Naive thymus-derived CD4-positive, alpha-beta T cell (primary cell): Measurements from ENCODE around the gene ZNF98. TPM values are rescaled to one million over a fixed set of nuclear protein-coding genes. Genes with fewer than 3 reads are reported as not detected.

ENCODE experiments used
- ATAC-seq: fragments of 150-1000 bp; cut with Tn5 transposase; 2 replicates; pipeline ENCODE4 v1.10.0; 2021; ENCODE audit warnings: mild to moderate bottlenecking, moderate library complexity
- CTCF ChIA-PET: fragments of 350-600 bp; sonication (Branson Sonifier 250); formaldehyde crosslinking; loops from one replicate; lab custom pipeline; 2021; ENCODE audit warnings: antibody characterized with exemption; lab: Charles Lee
- POLR2A ChIA-PET: fragments of 350-600 bp; sonication (Branson Sonifier 250); formaldehyde crosslinking; loops from one replicate; lab custom pipeline; 2021; ENCODE audit warnings: antibody characterized with exemption, inconsistent platforms; lab: Charles Lee
- DNase-seq, 9 donors: peaks; one replicate each; pipeline versions ENCODE4 v3.0.0 to v3.0.0-alpha.2; 2020 to 2022; ENCODE audit warnings: mixed read lengths in 1 of 9
- H3K27ac ChIP-seq: one replicate; pipeline ENCODE4 v1.7.0; 2013; ENCODE audit warnings: mild to moderate bottlenecking, low read depth, low read length, moderate library complexity
- H3K27me3 ChIP-seq, 2 donors: one replicate each; pipeline ENCODE4 v1.7.0; 2013; ENCODE audit warnings: low read length in 2 of 2, mild to moderate bottlenecking in 2 of 2, moderate library complexity in 2 of 2; ENCODE audit not compliant: control insufficient read depth in 2 of 2, insufficient read depth in 2 of 2
- H3K36me3 ChIP-seq, 3 experiments: 1 replicate in 2 of 3; 2 replicates in 1 of 3; pipeline ENCODE4 v1.7.0; 2013; ENCODE audit warnings: low read length in 3 of 3, mild to moderate bottlenecking in 3 of 3, moderate library complexity in 1 of 3; ENCODE audit not compliant: insufficient read depth in 3 of 3, control insufficient read depth in 2 of 3
- H3K4me1 ChIP-seq, 2 donors: one replicate each; pipeline ENCODE4 v1.7.0; 2013; ENCODE audit warnings: low read length in 2 of 2, mild to moderate bottlenecking in 2 of 2, moderate library complexity in 1 of 2; ENCODE audit not compliant: control insufficient read depth in 2 of 2, insufficient read depth in 2 of 2
- H3K4me3 ChIP-seq: 2 replicates; pipeline ENCODE4 v1.7.0; 2013; ENCODE audit warnings: mild to moderate bottlenecking, low read length
- H3K9me3 ChIP-seq, 3 experiments: 1 replicate in 2 of 3; 2 replicates in 1 of 3; pipeline ENCODE4 v1.7.0; 2013; ENCODE audit warnings: low read length in 3 of 3; ENCODE audit not compliant: control insufficient read depth in 2 of 3
- H3K27ac Mint-ChIP-seq, 9 donors: one replicate each; pipeline ENCODE4 v1.8.0; 2020 to 2022; ENCODE audit warnings: mixed read lengths in 9 of 9, mild to moderate bottlenecking in 8 of 9, moderate library complexity in 5 of 9, inconsistent platforms in 2 of 9
- H3K27me3 Mint-ChIP-seq, 5 donors: one replicate each; pipeline ENCODE4 v1.8.0; 2021 to 2022; ENCODE audit warnings: mixed read lengths in 5 of 5, mild to moderate bottlenecking in 1 of 5
- H3K36me3 Mint-ChIP-seq, 5 donors: one replicate each; pipeline ENCODE4 v1.8.0; 2020 to 2022; ENCODE audit warnings: mixed read lengths in 5 of 5, mild to moderate bottlenecking in 3 of 5, inconsistent platforms in 1 of 5
- H3K4me1 Mint-ChIP-seq, 7 donors: one replicate each; pipeline ENCODE4 v1.8.0; 2020 to 2022; ENCODE audit warnings: mixed read lengths in 7 of 7, mild to moderate bottlenecking in 3 of 7, inconsistent platforms in 1 of 7
- H3K4me3 Mint-ChIP-seq, 10 donors: one replicate each; pipeline ENCODE4 v1.8.0; 2020 to 2022; ENCODE audit warnings: mild to moderate bottlenecking in 10 of 10, mixed read lengths in 10 of 10, moderate library complexity in 6 of 10, inconsistent platforms in 2 of 10
- H3K9me3 Mint-ChIP-seq, 11 donors: one replicate each; pipeline ENCODE4 v1.8.0; 2020 to 2022; ENCODE audit warnings: mixed read lengths in 11 of 11, mild to moderate bottlenecking in 4 of 11, inconsistent platforms in 1 of 11, moderate library complexity in 1 of 11
- intact Hi-C, 2 donors: fragments of 100-400 bp; cut with micrococcal nuclease; formaldehyde crosslinking; loops; one replicate each; pipeline ENCODE4 v1.15.1; 2023
- polyA plus RNA-seq, 2 donors: library from polyadenylated mRNA; unstranded; fragments of 300-500 nt; fragmentation: Illumina TruSeq; gene quantifications; one replicate each; pipeline ENCODE4 v1.2.3, GENCODE V29; 2021
- total RNA-seq, 6 experiments: library from RNA in 5 of 6; stranded (reverse) in 5 of 6; gene quantifications; 1 replicate in 5 of 6; 2 replicates in 1 of 6; pipeline ENCODE4 v1.2.3 and lab custom pipeline; 2021 to 2026

Gene ZNF98
- total RNA-seq (not detected), polyA plus RNA-seq (not detected), total RNA-seq (lab: John Stamatoyannopoulos, UW) (not detected)

DNA sequence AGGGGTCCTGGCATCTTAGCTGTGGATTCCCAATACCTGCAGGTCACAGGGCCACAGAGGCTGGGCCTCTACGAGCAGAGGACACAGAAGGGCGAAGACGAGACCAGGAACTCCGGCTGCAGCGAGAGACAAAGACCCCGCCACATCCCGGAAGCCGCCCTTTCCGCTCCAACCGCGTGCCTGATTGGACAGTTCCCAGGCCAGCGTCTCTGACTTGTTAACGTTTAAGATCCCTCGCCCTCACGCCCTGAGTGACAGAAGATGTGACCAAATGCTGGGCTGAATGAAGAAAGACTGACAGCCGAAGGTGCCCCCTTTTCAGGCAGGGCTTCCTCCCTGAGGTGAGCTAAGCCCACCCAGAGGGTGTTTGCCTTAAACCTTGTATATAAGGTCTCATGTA lies at the start of gene ZNF98:
Gene ZNF98, minus strand, starts transcription at position 136 of the 400 bp plus-strand sequence. Its CDS starts 122 bp downstream, at position 14.
- Histone ChIP-seq H3K27me3 (no peaks in the 10 kb centered on the region), H3K36me3 (no peaks in the 10 kb centered on the region), H3K27ac (no peak within 1 kb of the TSS), H3K4me3 (no peak within 1 kb of the TSS), H3K9me3 (peaks cover 0 to 21% (median 0%) of the 10 kb centered on the region in 3 experiments), H3K4me1 (no peaks in the 10 kb centered on the region)
- H3K4me3 Mint-ChIP-seq, result peak within 1 kb of the TSS in 2 of 10 donors; percentile 21 to 47
- ChIA-PET POLR2A (no interaction called here), CTCF (no interaction called here)
- no peak within 1 kb of the TSS for H3K27ac Mint-ChIP-seq
- intact Hi-C loops, result no loop called here
- peaks cover 3 to 85% (median 22%) of the 10 kb centered on the region in 11 donors for H3K9me3 Mint-ChIP-seq
- H3K36me3 Mint-ChIP-seq, result peaks cover 0 to 8% (median 0%) of the 10 kb centered on the region in 5 donors
- DNase-seq (no peak), ATAC-seq (no peak)
- peaks cover 0 to 4% (median 0%) of the 10 kb centered on the region in 5 donors for H3K27me3 Mint-ChIP-seq
- H3K4me1 Mint-ChIP-seq, result no peaks in the 10 kb centered on the region

DNA sequence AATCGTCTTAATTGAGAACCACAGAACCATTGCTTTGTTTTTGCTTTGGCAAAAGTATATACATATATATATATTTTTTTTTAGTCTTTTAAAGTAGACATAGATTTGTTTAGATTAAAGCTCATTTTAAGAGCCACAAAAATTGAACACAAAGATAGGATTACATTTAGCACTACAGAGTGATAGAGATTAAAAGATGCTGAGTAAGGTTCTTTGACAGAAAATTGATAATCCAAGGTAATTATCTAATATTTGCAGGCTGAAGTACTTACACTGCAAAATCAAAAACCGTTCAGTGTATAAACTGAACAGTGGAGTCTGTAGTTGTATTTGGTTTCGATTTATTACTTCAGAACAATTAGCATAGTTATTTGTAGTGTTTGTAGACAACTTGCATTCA lies 24.5 kb upstream of the ZNF98 start:
- H3K27me3 ChIP-seq, result no peaks in the 10 kb centered on the region
- no peaks in the 10 kb centered on the region for H3K36me3 ChIP-seq
- ATAC-seq (no peak), DNase-seq (no peak)
- peaks cover 6 to 80% (median 31%) of the 10 kb centered on the region in 11 donors for H3K9me3 Mint-ChIP-seq
- no peaks in the 10 kb centered on the region for H3K27me3 Mint-ChIP-seq
- intact Hi-C loops, result no loop called here
- H3K4me3 Mint-ChIP-seq, result no peak overlapping the region
- no peaks in the 10 kb centered on the region for H3K4me1 ChIP-seq
- no peak overlapping the region for H3K27ac ChIP-seq
- H3K27ac Mint-ChIP-seq, result no peak overlapping the region
- no peak overlapping the region for H3K4me3 ChIP-seq
- no peaks in the 10 kb centered on the region for H3K4me1 Mint-ChIP-seq
- peaks cover 0 to 9% (median 3%) of the 10 kb centered on the region in 5 donors for H3K36me3 Mint-ChIP-seq
- peaks cover 0 to 20% (median 0%) of the 10 kb centered on the region in 3 experiments for H3K9me3 ChIP-seq
- ChIA-PET CTCF (no interaction called here), POLR2A (no interaction called here)

DNA sequence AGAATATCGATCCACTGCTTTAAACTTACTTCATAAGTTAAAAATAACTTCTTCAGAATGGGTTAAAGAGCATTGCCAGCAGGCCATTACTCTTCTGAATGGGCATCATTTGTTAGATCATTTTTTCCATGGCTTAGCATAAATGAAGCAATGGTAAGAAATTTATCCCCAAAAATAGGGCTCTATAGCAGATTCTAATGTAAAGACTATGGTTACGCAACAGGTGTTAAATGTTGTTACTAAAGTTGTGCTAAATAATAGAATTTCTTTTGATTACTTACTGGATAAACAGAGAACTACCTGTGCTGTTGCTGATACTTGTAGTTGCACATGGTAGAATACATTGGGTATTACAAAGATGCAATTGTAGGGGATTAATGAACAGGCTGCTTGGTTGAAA lies 15.9 kb upstream of the ZNF98 start:
- CTCF ChIA-PET, result no interaction called here
- peaks cover 0 to 76% (median 23%) of the 10 kb centered on the region in 11 donors for H3K9me3 Mint-ChIP-seq
- H3K9me3 ChIP-seq, result peaks cover 0 to 17% (median 0%) of the 10 kb centered on the region in 3 experiments

DNA sequence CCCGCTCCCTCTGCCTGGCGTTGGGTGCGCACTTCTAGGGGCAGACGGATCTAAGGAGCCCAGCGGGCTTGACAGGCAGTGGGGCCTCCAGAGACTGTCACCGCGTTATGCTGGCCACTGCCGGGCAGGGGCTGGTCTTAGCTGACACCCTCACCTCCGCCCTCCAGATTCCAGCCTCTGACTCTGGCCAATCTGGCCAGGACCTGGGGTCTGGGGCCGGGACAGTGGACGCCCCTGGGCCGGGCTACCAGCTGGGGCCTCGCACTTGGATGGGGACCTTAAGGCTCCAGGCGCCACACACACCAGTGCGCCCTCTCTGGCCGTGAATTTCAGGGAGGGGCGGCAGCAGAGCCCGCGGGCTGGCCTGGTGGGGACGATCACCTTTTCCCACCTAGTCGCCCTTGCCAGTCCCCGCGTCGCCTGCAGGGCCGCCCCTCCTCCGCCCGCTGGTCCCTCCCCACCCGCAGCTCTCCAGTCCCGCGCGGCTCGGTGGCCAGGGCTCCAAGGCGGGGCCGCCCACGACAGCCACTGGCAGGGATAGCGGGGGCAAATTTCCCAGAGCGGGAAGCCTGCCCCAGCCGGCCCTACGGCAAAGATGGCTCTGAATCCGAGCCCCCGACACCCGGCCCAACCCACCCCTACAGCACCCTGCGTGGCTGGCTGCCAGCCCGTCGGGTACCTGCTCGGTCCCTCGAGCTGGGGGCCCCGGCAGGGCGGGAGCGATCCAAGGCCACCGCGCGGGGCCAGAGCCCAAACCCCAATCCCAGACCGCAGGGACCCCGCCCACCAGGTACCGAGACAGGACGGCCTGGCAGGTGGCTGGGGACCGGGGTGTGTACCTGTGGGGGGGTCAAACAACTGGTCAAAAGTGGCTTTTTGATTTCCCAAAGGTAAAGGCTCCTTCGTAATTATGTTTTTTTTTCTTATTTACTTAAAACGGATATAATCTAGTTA lies 6.1 kb upstream of the ZNF98 start:
- no peak overlapping the region for H3K27ac Mint-ChIP-seq
- H3K36me3 Mint-ChIP-seq, result peaks cover 0 to 4% (median 4%) of the 10 kb centered on the region in 5 donors
- no peak for ATAC-seq
- peaks cover 0 to 13% (median 0%) of the 10 kb centered on the region in 5 donors for H3K27me3 Mint-ChIP-seq
- no peaks in the 10 kb centered on the region for H3K4me1 ChIP-seq
- POLR2A ChIA-PET, result no interaction called here
- H3K4me3 Mint-ChIP-seq, result no peak overlapping the region
- no peaks in the 10 kb centered on the region for H3K36me3 ChIP-seq
- H3K27me3 ChIP-seq, result no peaks in the 10 kb centered on the region
- no peaks in the 10 kb centered on the region for H3K4me1 Mint-ChIP-seq
- peaks cover 0 to 19% (median 0%) of the 10 kb centered on the region in 3 experiments for H3K9me3 ChIP-seq
- no peak overlapping the region for H3K27ac ChIP-seq
- CTCF ChIA-PET, result no interaction called here
- no peak for DNase-seq
- H3K4me3 ChIP-seq, result no peak overlapping the region
- H3K9me3 Mint-ChIP-seq, result peaks cover 3 to 65% (median 22%) of the 10 kb centered on the region in 11 donors
- intact Hi-C loops, result no loop called here

More for the DNA sequence above, 15.9 kb upstream of the ZNF98 start:
- H3K36me3 ChIP-seq, result no peaks in the 10 kb centered on the region
- H3K27ac ChIP-seq, result no peak overlapping the region
- no peaks in the 10 kb centered on the region for H3K4me1 ChIP-seq
- intact Hi-C loops, result no loop called here
- H3K27me3 Mint-ChIP-seq, result no peaks in the 10 kb centered on the region
- no peak overlapping the region for H3K4me3 ChIP-seq
- ATAC-seq (no peak), DNase-seq (no peak)
- H3K4me1 Mint-ChIP-seq, result no peaks in the 10 kb centered on the region
- H3K27ac Mint-ChIP-seq, result no peak overlapping the region
- H3K4me3 Mint-ChIP-seq, result no peak overlapping the region
- H3K27me3 ChIP-seq, result no peaks in the 10 kb centered on the region
- POLR2A ChIA-PET, result no interaction called here
- H3K36me3 Mint-ChIP-seq, result peaks cover 0 to 4% (median 0%) of the 10 kb centered on the region in 5 donors

DNA sequence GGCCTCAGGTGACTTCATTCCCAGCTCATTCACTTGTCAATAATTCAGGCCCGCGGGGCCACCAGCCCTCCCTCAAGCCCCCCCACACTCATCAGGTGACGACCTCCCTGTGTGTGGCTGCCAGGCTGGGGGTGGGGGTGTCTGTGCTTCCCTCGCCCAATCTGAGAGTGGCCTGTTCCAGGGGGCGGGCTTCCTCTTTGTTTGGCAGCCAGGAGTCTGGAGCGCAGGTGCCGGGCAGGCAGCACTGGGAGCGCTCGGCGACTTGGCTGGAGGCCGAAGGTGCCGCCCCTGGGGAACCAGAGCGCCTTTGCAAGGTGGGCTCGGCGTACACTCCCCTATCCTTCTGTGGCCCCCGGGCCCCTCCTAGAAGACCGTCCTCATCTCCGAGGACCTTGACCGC lies 5.4 kb upstream of the ZNF98 start:
- H3K4me3 ChIP-seq, result no peak overlapping the region
- intact Hi-C loops, result no loop called here
- Mint-ChIP-seq H3K27ac (no peak overlapping the region), H3K4me1 (no peaks in the 10 kb centered on the region), H3K4me3 (no peak overlapping the region), H3K36me3 (peaks cover 0 to 4% (median 4%) of the 10 kb centered on the region in 5 donors), H3K9me3 (peaks cover 3 to 68% (median 22%) of the 10 kb centered on the region in 11 donors), H3K27me3 (peaks cover 0 to 13% (median 0%) of the 10 kb centered on the region in 5 donors)
- no peaks in the 10 kb centered on the region for H3K27me3 ChIP-seq
- no peak for DNase-seq
- ChIA-PET POLR2A (no interaction called here), CTCF (no interaction called here)
- H3K9me3 ChIP-seq, result peaks cover 0 to 23% (median 0%) of the 10 kb centered on the region in 3 experiments
- no peaks in the 10 kb centered on the region for H3K4me1 ChIP-seq
- no peak for ATAC-seq
- H3K27ac ChIP-seq, result no peak overlapping the region
- no peaks in the 10 kb centered on the region for H3K36me3 ChIP-seq

DNA sequence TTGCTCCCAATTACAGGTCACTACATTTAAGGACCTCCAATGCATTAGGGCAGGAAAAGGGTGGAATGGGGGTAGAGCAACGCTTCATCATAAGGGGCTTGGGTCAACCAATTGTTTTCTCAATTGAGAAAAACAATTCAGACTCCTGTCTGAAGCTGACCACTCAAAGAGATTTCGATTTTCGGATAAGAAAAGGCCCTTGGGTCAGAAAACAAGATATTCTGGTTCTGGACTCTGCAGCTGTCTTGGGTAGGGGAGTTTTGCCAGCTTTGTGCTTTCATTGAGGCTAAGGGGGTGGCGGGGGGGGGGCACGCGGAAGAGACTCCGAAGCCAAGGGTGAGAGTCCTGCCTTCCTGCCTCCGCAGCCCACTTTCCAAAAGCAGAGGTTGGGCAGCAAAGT lies 4.8 kb upstream of the ZNF98 start:
- Mint-ChIP-seq H3K4me3 (no peak overlapping the region), H3K27me3 (peaks cover 0 to 13% (median 0%) of the 10 kb centered on the region in 5 donors), H3K4me1 (no peaks in the 10 kb centered on the region), H3K36me3 (peaks cover 0 to 4% (median 4%) of the 10 kb centered on the region in 5 donors), H3K27ac (no peak overlapping the region), H3K9me3 (peaks cover 3 to 68% (median 26%) of the 10 kb centered on the region in 11 donors)
- peaks cover 0 to 28% (median 0%) of the 10 kb centered on the region in 3 experiments for H3K9me3 ChIP-seq
- no peak overlapping the region for H3K4me3 ChIP-seq
- DNase-seq, result no peak
- ATAC-seq, result no peak
- H3K4me1 ChIP-seq, result no peaks in the 10 kb centered on the region
- CTCF ChIA-PET, result no interaction called here
- H3K27ac ChIP-seq, result no peak overlapping the region
- H3K36me3 ChIP-seq, result no peaks in the 10 kb centered on the region
- H3K27me3 ChIP-seq, result no peaks in the 10 kb centered on the region
- intact Hi-C loops, result no loop called here
- POLR2A ChIA-PET, result no interaction called here
